ENCODE measurements around the gene METTL18. TPM values are rescaled to one million over a fixed set of nuclear protein-coding genes. Genes with fewer than 3 reads are reported as not detected.
A peak's percentile ranks its signal among the peaks of the same experiment; 100 is the strongest.

Gene METTL18
- total RNA-seq, 2 donors from 2014 or later, result 4.4 to 6.4 TPM

DNA sequence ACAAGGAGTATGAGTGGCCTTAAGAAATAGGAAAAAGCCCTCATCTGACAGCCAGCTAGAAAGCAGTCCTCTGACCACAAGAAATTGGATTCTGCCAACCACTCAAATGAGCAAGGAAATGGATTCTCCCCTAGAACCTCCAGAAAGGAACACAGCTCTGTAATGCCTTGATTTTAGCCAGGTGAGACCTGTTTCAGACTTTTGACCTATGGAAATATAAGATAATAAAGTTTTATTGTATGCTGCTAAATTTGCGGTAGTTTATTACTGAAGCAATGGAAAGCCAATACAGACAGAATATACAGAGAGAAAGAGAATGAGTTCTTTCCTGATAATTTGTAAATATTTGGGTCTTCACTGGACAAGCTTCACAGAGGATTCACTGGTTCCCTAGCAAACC lies 32.0 kb downstream of the METTL18 start:
- Histone ChIP-seq H3K9ac (ENCODE audit: low read depth in 2 of 2, low read length in 2 of 2) (peak overlapping the region in 1 of 2 donors; percentile 4), H3K36me3 (no peaks in the 10 kb centered on the region), H3K9me3 (no peaks in the 10 kb centered on the region), H3K4me3 (no peak overlapping the region), H3K27ac (no peak overlapping the region), H3K4me1 (peaks cover 4% of the 10 kb centered on the region), H3K27me3 (no peaks in the 10 kb centered on the region)
- no peak for DNase-seq
- intact Hi-C loops (cut with DNase I), result no loop called here
- TF ChIP-seq, protein P1, sequence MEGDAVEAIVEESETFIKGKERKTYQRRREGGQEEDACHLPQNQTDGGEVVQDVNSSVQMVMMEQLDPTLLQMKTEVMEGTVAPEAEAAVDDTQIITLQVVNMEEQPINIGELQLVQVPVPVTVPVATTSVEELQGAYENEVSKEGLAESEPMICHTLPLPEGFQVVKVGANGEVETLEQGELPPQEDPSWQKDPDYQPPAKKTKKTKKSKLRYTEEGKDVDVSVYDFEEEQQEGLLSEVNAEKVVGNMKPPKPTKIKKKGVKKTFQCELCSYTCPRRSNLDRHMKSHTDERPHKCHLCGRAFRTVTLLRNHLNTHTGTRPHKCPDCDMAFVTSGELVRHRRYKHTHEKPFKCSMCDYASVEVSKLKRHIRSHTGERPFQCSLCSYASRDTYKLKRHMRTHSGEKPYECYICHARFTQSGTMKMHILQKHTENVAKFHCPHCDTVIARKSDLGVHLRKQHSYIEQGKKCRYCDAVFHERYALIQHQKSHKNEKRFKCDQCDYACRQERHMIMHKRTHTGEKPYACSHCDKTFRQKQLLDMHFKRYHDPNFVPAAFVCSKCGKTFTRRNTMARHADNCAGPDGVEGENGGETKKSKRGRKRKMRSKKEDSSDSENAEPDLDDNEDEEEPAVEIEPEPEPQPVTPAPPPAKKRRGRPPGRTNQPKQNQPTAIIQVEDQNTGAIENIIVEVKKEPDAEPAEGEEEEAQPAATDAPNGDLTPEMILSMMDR (IDR thresholded peaks at IDR 0.05), result no peak

DNA sequence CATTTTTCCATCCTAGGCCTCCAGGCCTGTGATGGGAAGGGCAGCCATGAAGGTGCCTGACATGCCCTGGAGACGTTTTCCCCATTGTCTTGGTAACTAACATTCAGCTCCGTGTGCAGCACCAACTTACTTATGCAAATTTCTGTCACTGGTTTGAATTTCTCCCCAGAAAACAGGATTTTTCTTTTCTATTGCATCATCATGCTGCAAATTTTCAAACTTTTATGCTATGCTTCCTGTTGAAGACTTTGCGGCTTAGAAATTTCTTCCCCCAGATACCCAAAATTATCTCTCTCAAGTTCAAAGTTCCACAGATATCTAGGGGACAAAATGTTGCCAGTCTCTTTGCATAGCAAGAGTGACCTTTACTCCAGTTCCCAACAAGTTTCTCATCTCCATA lies 35.7 kb downstream of the METTL18 start:
- H3K9me3 ChIP-seq, result no peaks in the 10 kb centered on the region
- TF ChIP-seq, protein P1 (IDR thresholded peaks at IDR 0.05), result no peak
- intact Hi-C loops (cut with DNase I), result no loop called here
- H3K9ac ChIP-seq (ENCODE audit: low read depth in 2 of 2, low read length in 2 of 2), result no peak overlapping the region
- H3K4me3 ChIP-seq, result no peak overlapping the region
- H3K36me3 ChIP-seq, result no peaks in the 10 kb centered on the region
- H3K4me1 ChIP-seq, result peaks cover 4% of the 10 kb centered on the region
- H3K27me3 ChIP-seq, result no peaks in the 10 kb centered on the region
- DNase-seq, result no peak
- H3K27ac ChIP-seq, result no peak overlapping the region

DNA sequence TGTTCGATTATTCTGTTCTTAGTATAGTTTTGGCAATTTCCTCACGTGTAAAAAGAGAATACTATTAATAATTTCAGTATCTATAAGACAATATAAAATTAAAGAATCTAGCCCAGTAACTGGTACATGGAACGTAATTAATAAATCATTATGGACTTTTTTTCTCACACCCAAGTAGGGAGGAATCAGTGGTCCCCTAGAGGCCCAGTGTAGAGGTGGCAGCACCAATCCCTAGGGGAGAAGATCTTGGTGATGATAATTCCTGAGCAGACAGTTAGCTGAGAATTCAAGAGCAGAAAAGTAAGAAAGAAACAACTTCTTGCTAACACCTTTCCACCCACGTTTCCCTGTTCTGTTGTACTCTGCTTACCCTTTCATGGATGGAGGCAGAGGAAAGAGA lies 41.2 kb downstream of the METTL18 start:
- intact Hi-C loops (cut with DNase I), result no loop called here
- no peak overlapping the region for H3K4me3 ChIP-seq

DNA sequence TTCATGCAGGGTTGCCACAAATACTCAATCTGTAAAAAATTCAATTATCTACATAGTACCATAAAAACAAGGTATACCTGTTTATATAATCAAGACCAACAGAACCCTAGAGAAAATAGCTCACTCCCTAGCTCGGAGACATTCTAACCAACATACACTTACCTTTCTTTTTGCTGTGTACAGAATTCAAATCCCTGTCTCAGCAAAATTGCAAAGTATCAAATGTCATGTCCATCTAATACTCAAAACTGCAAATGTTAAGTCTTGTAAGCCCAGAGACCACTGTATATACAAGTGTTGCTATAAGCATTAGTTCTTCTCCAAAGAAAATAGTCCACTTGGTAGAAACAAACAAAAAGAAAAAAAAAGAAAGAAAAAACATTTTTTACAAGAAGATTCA lies 44.7 kb downstream of the METTL18 start:
- intact Hi-C loops (cut with DNase I), result no loop called here
- no peaks in the 10 kb centered on the region for H3K9me3 ChIP-seq
- H3K36me3 ChIP-seq, result no peaks in the 10 kb centered on the region
- TF ChIP-seq, protein P1 (IDR thresholded peaks at IDR 0.05), result no peak
- no peaks in the 10 kb centered on the region for H3K27me3 ChIP-seq
- H3K27ac ChIP-seq, result no peak overlapping the region
- DNase-seq, result no peak
- no peaks in the 10 kb centered on the region for H3K4me1 ChIP-seq
- no peak overlapping the region for H3K4me3 ChIP-seq
- H3K9ac ChIP-seq (ENCODE audit: low read depth in 2 of 2, low read length in 2 of 2), result no peak overlapping the region

More for the DNA sequence above, 41.2 kb downstream of the METTL18 start:
- Histone ChIP-seq H3K9ac (ENCODE audit: low read depth in 2 of 2, low read length in 2 of 2) (no peak overlapping the region), H3K27me3 (no peaks in the 10 kb centered on the region), H3K27ac (no peak overlapping the region), H3K36me3 (no peaks in the 10 kb centered on the region), H3K9me3 (no peaks in the 10 kb centered on the region), H3K4me1 (no peaks in the 10 kb centered on the region)
- TF ChIP-seq, protein P1 (IDR thresholded peaks at IDR 0.05), result no peak
- DNase-seq, result no peak

DNA sequence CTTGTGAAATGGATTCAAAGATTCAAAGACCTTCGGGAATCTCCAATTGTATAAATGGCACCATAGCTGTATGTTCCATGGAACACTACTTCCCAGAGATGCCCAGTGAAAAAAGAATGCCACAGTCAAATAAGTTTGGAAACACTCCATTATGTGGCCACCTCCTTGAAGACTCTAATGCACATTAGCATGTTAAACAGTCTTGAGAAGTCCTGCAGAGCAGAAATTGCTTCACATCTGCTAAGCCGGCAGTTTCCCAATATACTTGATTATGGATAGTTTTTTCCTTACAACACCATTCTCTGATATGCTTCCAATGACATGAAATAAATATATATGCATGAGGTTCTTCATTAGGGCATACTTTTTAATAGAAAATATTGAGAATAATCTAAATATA lies 48.2 kb downstream of the METTL18 start:
- Histone ChIP-seq H3K9me3 (no peaks in the 10 kb centered on the region), H3K36me3 (no peaks in the 10 kb centered on the region), H3K4me1 (no peaks in the 10 kb centered on the region), H3K27me3 (no peaks in the 10 kb centered on the region), H3K27ac (no peak overlapping the region), H3K9ac (ENCODE audit: low read depth in 2 of 2, low read length in 2 of 2) (no peak overlapping the region), H3K4me3 (no peak overlapping the region)
- no peak for DNase-seq
- intact Hi-C loops (cut with DNase I), result no loop called here
- TF ChIP-seq, protein P1 (IDR thresholded peaks at IDR 0.05), result no peak
